Measurements from ENCODE around the gene GABRR2. TPM values are rescaled to one million over a fixed set of nuclear protein-coding genes. Genes with fewer than 3 reads are reported as not detected.

The GABRR2 gene
- total RNA-seq, 1 donor from 2014 or later = 1.8 TPM

DNA sequence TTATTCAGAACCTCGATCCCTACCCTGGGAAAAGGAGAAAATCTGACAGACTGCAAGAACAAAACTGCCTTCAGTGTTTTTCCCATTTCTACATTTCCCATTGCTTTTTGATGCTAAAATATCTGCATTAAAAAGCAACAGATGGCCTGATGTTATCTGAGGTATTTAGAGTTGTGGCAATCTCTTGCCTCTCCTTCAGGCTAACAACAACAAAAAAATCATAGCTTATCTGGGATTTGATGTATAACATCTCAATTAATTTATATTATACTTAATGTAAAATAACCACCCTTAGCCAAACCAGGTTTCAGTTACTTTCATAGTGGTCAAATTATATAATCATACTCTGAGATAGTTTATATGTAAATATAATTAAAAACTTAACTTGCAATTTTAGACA lies 15.8 kb upstream of the GABRR2 start:
- Mint-ChIP-seq H3K36me3 (ENCODE audit: low read depth) (peaks cover 71% of the 10 kb centered on the region), H3K27me3 (no peaks in the 10 kb centered on the region)

DNA sequence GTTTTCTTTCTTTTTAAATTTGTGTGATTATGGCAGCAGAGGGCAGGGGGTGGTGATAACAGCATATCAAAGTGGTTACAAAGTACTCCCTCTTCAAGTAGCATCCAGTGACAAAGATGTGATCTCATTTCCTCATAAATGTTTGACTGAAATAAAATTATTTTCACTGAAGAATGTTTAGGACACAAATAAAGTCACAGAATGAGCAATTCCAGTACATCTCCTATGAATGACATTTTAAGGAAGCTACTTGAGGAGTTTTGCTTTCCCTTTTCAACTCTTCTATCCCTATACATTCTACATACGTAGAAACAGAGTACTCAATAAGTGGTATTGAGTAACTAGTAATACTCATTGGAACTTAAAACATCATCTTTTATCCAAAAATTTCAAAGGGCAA lies 13.9 kb upstream of the GABRR2 start:
- ATAC-seq (ENCODE audit: low read depth) (no peak), DNase-seq (no peak)
- intact Hi-C loops (cut with micrococcal nuclease) = no loop called here
- H3K27ac Mint-ChIP-seq = no peak overlapping the region
- H3K9me3 Mint-ChIP-seq = no peaks in the 10 kb centered on the region
- no peaks in the 10 kb centered on the region for H3K27me3 Mint-ChIP-seq
- POLR2A ChIA-PET = no interaction called here
- CTCF ChIA-PET = interaction anchor here (1.1 kb wide), 1 partner anchor 43 kb away, joined by 4 read pairs; no protein-coding TSS in a partner anchor
- no peaks in the 10 kb centered on the region for H3K4me1 Mint-ChIP-seq
- TF ChIP-seq, protein P1, sequence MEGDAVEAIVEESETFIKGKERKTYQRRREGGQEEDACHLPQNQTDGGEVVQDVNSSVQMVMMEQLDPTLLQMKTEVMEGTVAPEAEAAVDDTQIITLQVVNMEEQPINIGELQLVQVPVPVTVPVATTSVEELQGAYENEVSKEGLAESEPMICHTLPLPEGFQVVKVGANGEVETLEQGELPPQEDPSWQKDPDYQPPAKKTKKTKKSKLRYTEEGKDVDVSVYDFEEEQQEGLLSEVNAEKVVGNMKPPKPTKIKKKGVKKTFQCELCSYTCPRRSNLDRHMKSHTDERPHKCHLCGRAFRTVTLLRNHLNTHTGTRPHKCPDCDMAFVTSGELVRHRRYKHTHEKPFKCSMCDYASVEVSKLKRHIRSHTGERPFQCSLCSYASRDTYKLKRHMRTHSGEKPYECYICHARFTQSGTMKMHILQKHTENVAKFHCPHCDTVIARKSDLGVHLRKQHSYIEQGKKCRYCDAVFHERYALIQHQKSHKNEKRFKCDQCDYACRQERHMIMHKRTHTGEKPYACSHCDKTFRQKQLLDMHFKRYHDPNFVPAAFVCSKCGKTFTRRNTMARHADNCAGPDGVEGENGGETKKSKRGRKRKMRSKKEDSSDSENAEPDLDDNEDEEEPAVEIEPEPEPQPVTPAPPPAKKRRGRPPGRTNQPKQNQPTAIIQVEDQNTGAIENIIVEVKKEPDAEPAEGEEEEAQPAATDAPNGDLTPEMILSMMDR (IDR thresholded peaks at IDR 0.05) = no peak
- H3K4me3 Mint-ChIP-seq = no peak overlapping the region
- peaks cover 70% of the 10 kb centered on the region for H3K36me3 Mint-ChIP-seq (ENCODE audit: low read depth)

More for the DNA sequence above, 15.8 kb upstream of the GABRR2 start:
- TF ChIP-seq, protein P1 (IDR thresholded peaks at IDR 0.05) = no peak
- no peaks in the 10 kb centered on the region for H3K9me3 Mint-ChIP-seq
- DNase-seq (no peak), ATAC-seq (ENCODE audit: low read depth) (no peak)
- H3K27ac Mint-ChIP-seq = no peak overlapping the region
- POLR2A ChIA-PET = no interaction called here
- intact Hi-C loops (cut with micrococcal nuclease) = no loop called here
- CTCF ChIA-PET = interaction anchor here (2.0 kb wide), 1 partner anchor 41 kb away, joined by 4 read pairs; no protein-coding TSS in a partner anchor
- no peaks in the 10 kb centered on the region for H3K4me1 Mint-ChIP-seq
- H3K4me3 Mint-ChIP-seq = no peak overlapping the region

DNA sequence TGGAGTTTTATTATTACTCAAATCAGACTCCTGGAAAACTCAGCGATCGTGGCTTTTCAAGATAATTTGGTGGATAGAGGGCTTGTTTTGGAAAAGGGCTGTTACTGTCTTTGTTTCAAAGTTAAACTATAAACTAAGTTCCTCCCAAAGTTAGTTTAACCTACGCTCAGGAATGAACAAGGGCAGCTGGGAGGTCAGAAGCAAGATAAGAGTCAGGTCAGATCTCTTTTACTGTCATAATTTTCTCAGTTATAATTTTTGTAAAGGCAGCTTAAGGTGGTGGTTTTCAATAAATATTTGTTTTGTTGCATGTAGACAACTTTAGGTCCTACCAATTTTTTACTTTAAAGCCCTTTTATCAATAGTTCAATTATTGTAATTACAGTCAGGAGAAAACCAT lies 9.2 kb upstream of the GABRR2 start:
- Mint-ChIP-seq H3K27ac (no peak overlapping the region), H3K36me3 (ENCODE audit: low read depth) (peaks cover 58% of the 10 kb centered on the region), H3K4me3 (no peak overlapping the region), H3K9me3 (no peaks in the 10 kb centered on the region), H3K4me1 (peaks cover 17% of the 10 kb centered on the region), H3K27me3 (no peaks in the 10 kb centered on the region)
- intact Hi-C loops (cut with micrococcal nuclease) = no loop called here
- CTCF ChIA-PET = no interaction called here
- no peak for DNase-seq
- TF ChIP-seq, protein P1 (IDR thresholded peaks at IDR 0.05) = no peak
- POLR2A ChIA-PET = no interaction called here
- no peak for ATAC-seq (ENCODE audit: low read depth)

DNA sequence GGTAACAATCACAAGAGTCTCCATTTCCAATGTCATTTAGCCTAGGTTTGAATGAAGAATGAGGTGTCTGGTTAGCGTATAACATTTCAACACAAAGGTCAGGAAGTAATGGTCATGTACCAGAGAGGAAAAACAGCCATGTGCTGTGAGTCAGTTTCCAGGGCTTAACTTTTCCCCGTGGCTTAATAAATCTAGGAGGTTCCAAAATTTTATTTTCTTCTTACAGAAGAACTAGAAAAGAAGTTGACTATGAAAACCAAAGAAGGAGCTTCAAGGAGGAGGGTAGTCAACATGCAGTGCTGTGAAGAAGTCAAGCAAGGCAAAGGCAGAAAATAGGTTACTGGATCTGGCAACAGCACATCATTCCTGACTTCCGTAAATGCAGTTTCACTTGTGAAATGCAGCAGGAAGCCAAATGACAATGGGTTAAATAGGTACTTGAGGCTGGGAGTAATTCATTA lies 8.4 kb upstream of the GABRR2 start:
- H3K27me3 Mint-ChIP-seq = no peaks in the 10 kb centered on the region
- ChIA-PET POLR2A (no interaction called here), CTCF (no interaction called here)
- H3K4me1 Mint-ChIP-seq = peaks cover 23% of the 10 kb centered on the region
- ATAC-seq (ENCODE audit: low read depth) = no peak
- H3K9me3 Mint-ChIP-seq = no peaks in the 10 kb centered on the region
- TF ChIP-seq, protein P1 (IDR thresholded peaks at IDR 0.05) = no peak
- H3K36me3 Mint-ChIP-seq (ENCODE audit: low read depth) = peaks cover 52% of the 10 kb centered on the region
- intact Hi-C loops (cut with micrococcal nuclease) = no loop called here
- H3K4me3 Mint-ChIP-seq = no peak overlapping the region
- DNase-seq = no peak
- peak overlapping the region; percentile 27 for H3K27ac Mint-ChIP-seq

DNA sequence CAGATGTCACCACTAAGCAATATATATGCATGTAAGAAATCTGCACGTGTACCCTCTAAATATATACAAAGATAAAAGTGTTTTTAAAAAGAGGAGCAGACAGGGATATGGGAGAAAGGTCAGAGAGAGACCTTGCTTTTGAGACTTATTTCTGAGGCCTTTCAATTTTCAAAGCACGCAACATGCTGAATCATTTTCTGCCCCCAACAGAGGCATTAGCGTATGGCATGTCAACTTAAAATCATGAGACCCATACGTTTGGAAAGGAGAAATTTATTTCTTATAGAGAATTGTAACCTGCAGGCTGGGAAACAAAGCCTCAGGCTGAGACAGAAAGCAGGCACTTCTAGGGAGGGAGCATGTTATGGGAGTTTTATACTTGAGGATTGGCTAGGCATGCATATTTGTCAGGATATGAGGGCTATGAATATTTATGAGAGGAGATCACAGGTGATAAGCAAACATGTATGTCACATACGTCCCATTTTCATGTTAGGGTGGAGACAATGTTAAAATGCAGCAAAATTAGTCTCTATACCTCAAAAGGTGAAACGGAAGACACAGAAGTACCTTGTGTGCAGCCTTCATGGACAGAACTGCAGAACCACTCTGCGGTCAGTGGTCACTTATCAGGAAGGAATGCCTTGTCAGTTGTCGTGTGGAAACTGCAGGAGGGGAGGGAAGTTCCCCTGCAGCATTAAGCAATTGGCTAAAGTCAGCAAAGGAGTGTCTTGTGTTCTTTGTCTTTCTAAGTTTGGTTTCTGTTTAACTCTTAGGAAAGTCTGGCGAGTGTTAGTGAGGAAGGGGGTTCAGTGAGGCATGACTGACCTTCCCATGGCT lies 6.3 kb upstream of the GABRR2 start:
- H3K27ac Mint-ChIP-seq = no peak overlapping the region
- H3K4me1 Mint-ChIP-seq = peaks cover 26% of the 10 kb centered on the region

More for the DNA sequence above, 6.3 kb upstream of the GABRR2 start:
- ChIA-PET CTCF (no interaction called here), POLR2A (no interaction called here)
- TF ChIP-seq, protein P1 (IDR thresholded peaks at IDR 0.05) = no peak
- ATAC-seq (ENCODE audit: low read depth) = no peak
- intact Hi-C loops (cut with micrococcal nuclease) = no loop called here
- peaks cover 52% of the 10 kb centered on the region for H3K36me3 Mint-ChIP-seq (ENCODE audit: low read depth)
- H3K4me3 Mint-ChIP-seq = no peak overlapping the region
- H3K9me3 Mint-ChIP-seq = no peaks in the 10 kb centered on the region
- DNase-seq = no peak
- H3K27me3 Mint-ChIP-seq = no peaks in the 10 kb centered on the region
